HepG2 (cell line): ENCODE results near the gene KIF1B. TPM values are rescaled to one million over a fixed set of nuclear protein-coding genes. Genes with fewer than 3 reads are reported as not detected.
A peak's percentile ranks its signal among the peaks of the same experiment; 100 is the strongest.

ENCODE experiments used
- ARNT ChIP-seq: fragments of 450-650 bp; IDR thresholded peaks from 2 replicates; pipeline ENCODE4 v1.6.1; 2017
- ASH2L ChIP-seq: fragments of 300-600, 200-600 bp; sonication (generic); IDR thresholded peaks from 2 replicates; pipeline ENCODE4 v1.7.0; 2017; ENCODE audit warnings: low read depth, mild to moderate bottlenecking, moderate library complexity, mixed read lengths, low read length; ENCODE audit not compliant: insufficient read length
- CCAR2 ChIP-seq: fragments of 200-400 bp; formaldehyde crosslinking; optimal IDR thresholded peaks from 2 replicates; pipeline ENCODE3; 2018; ENCODE audit warnings: low read depth, mild to moderate bottlenecking, low read length, moderate library complexity
- GATAD2A ChIP-seq: IDR thresholded peaks from 2 replicates; pipeline ENCODE4 v1.6.1; 2016
- GTF3A ChIP-seq: sonication (generic); formaldehyde crosslinking; conservative IDR thresholded peaks from 2 replicates; pipeline ENCODE4 v1.4.0; 2020; ENCODE audit warnings: mild to moderate bottlenecking, missing genetic modification reagents
- KAT2B ChIP-seq: fragments of 150-350 bp; IDR thresholded peaks from 2 replicates; pipeline ENCODE4 v1.6.1; 2014; ENCODE audit warnings: low read depth, low read length, borderline replicate concordance
- KLF9 ChIP-seq: IDR thresholded peaks from 2 replicates; pipeline ENCODE4 v1.6.1; 2016; ENCODE audit warnings: low read depth
- NFYB ChIP-seq: sonication (generic); formaldehyde crosslinking; IDR thresholded peaks from 2 replicates; pipeline ENCODE4 v1.4.0; 2020; ENCODE audit warnings: missing genetic modification reagents
- RFX3 ChIP-seq: IDR thresholded peaks from 2 replicates; pipeline ENCODE4 v1.6.1; 2016; ENCODE audit warnings: missing biosample characterization, missing genetic modification reagents
- TARDBP ChIP-seq: sonication (generic); formaldehyde crosslinking; IDR thresholded peaks from 2 replicates; pipeline ENCODE4 v1.8.0; 2022; ENCODE audit warnings: mild to moderate bottlenecking, missing genetic modification reagents
- TCF7 ChIP-seq: sonication (generic); IDR thresholded peaks from 2 replicates; pipeline ENCODE4 v1.6.1; 2016; ENCODE audit warnings: antibody characterized with exemption, low read depth
- ZMYM2 ChIP-seq: sonication (generic); formaldehyde crosslinking; IDR thresholded peaks from 2 replicates; pipeline ENCODE4 v1.8.0; 2022; ENCODE audit warnings: mild to moderate bottlenecking, missing genetic modification reagents
- ZMYM3 ChIP-seq: sonication (generic); formaldehyde crosslinking; IDR thresholded peaks from 2 replicates; pipeline ENCODE4 v1.5.1; 2020; ENCODE audit warnings: mild to moderate bottlenecking, missing genetic modification reagents
- ZNF136 ChIP-seq: sonication (generic); formaldehyde crosslinking; IDR thresholded peaks from 2 replicates; pipeline ENCODE4 v1.8.1; 2022; ENCODE audit warnings: low read depth, mild to moderate bottlenecking, moderate library complexity, missing genetic modification reagents
- ZNF17 ChIP-seq: sonication (generic); formaldehyde crosslinking; IDR thresholded peaks from 2 replicates; pipeline ENCODE4 v1.5.0; 2020; ENCODE audit warnings: mild to moderate bottlenecking, missing genetic modification reagents
- ZNF260 ChIP-seq: sonication (generic); formaldehyde crosslinking; IDR thresholded peaks from 2 replicates; pipeline ENCODE4 v1.4.0; 2020; ENCODE audit warnings: missing genetic modification reagents, low read depth, mild to moderate bottlenecking, borderline replicate concordance
- polyA plus RNA-seq, 8 experiments: library from polyadenylated mRNA; depleted of rRNA in 3 of 8; stranded (reverse) in 7 of 8; unstranded in 1 of 8; fragments of >200 nt; fragmentation: Illumina TruSeq in 4 of 8; extraction: Trizol in 4 of 8; gene quantifications; 2 replicates each; pipeline versions ENCODE4 v1.2.1 to v1.2.3, GENCODE V29; 2011 to 2016; ENCODE audit warnings: low read depth in 4 of 8, missing spikeins in 1 of 8, mixed read lengths in 1 of 8; ENCODE audit not compliant: insufficient read depth in 1 of 8
- total RNA-seq, 5 experiments: library from RNA; depleted of rRNA; stranded (reverse); fragments of >200 nt; fragmentation: Illumina TruSeq; extraction: Trizol; gene quantifications; 2 replicates each; pipeline ENCODE4 v1.2.3, GENCODE V29; 2016; ENCODE audit warnings: low read depth in 1 of 5
- TF ChIP-seq, protein P1 (sequence below): sonication (generic); formaldehyde crosslinking; IDR thresholded peaks from 2 replicates; pipeline ENCODE4 v1.4.0; 2020; ENCODE audit warnings: missing genetic modification reagents
- TF ChIP-seq, protein P2 (sequence below): IDR thresholded peaks from 2 replicates; pipeline ENCODE4 v1.6.1; 2012; ENCODE audit warnings: inconsistent platforms
- TF ChIP-seq, protein P3 (sequence below): sonication (generic); formaldehyde crosslinking; conservative IDR thresholded peaks from 2 replicates; pipeline ENCODE4 v1.4.0; 2020; ENCODE audit warnings: missing genetic modification reagents
- TF ChIP-seq, protein P4 (sequence below): sonication (generic); formaldehyde crosslinking; IDR thresholded peaks from 2 replicates; pipeline ENCODE4 v1.4.0; 2020; ENCODE audit warnings: missing genetic modification reagents
- TF ChIP-seq, protein P5 (sequence below): sonication (generic); formaldehyde crosslinking; IDR thresholded peaks from 2 replicates; pipeline ENCODE4 v1.4.0; 2020; ENCODE audit warnings: mild to moderate bottlenecking, missing genetic modification reagents, borderline replicate concordance
- TF ChIP-seq, protein P6 (sequence below): sonication (generic); formaldehyde crosslinking; IDR thresholded peaks from 2 replicates; pipeline ENCODE4 v1.5.0; 2020; ENCODE audit warnings: mild to moderate bottlenecking, missing genetic modification reagents, borderline replicate concordance

KIF1B gene
- total and polyA plus RNA-seq, 2 of the 13 experiments (the other 11 are each of a cell fraction or from before 2014, with no cell fraction given) = 26.7 to 32.5 TPM

DNA sequence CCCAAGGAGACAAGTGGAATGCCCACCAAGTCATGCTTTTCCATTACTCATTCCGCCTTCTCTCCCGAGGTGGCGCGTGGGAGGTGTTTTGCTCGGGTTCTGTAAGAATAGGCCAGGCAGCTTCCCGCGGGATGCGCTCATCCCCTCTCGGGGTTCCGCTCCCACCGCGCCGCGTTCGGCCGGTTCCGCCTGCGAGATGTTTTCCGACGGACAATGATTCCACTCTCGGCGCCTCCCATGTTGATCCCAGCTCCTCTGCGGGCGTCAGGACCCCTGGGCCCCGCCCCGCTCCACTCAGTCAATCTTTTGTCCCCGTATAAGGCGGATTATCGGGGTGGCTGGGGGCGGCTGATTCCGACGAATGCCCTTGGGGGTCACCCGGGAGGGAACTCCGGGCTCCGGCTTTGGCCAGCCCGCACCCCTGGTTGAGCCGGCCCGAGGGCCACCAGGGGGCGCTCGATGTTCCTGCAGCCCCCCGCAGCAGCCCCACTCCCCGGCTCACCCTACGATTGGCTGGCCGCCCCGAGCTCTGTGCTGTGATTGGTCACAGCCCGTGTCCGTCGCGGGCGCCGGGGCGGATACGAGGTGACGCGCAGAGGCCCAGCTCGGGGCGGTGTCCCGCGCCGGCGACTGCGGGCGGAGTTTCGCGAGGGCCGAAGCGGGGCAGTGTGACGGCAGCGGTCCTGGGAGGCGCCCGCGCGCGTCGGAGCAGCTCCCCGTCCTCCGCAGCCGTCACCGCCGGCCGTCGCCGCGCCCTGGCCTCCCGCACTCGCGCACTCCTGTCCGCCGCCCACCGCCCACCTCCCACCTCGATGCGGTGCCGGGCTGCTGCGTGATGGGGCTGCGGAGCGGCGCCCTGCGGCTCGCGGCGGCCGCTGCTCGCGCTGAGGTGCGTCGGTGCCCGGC lies at the start of gene KIF1B (continued):
- TF ChIP-seq ZMYM3 (0 out of 2 replicates have a peak, but pooled peaks have one; percentile 26), GATAD2A (peak; percentile 57; the same call in 1 of the 2 replicates), ASH2L (peak; percentile 89), GTF3A (CRISPR knock-in tag) (no peak), ZNF260 (CRISPR knock-in tag) (no peak), ARNT (no peak), ZMYM2 (CRISPR knock-in tag) (peak; percentile 55; the same call in 1 of the 2 replicates), KAT2B (no peak), ZNF136 (CRISPR knock-in tag) (peak; percentile 77; the same call in 1 of the 2 replicates), NFYB (CRISPR knock-in tag) (peak; percentile 99), TARDBP (CRISPR knock-in tag) (peak; percentile 70; the same call in 1 of the 2 replicates), CCAR2 (no peak), RFX3 (CRISPR knock-in tag) (no peak), KLF9 (CRISPR knock-in tag) (no peak), TCF7 (no peak), ZNF17 (CRISPR knock-in tag) (no peak)
- TF ChIP-seq, protein P1, sequence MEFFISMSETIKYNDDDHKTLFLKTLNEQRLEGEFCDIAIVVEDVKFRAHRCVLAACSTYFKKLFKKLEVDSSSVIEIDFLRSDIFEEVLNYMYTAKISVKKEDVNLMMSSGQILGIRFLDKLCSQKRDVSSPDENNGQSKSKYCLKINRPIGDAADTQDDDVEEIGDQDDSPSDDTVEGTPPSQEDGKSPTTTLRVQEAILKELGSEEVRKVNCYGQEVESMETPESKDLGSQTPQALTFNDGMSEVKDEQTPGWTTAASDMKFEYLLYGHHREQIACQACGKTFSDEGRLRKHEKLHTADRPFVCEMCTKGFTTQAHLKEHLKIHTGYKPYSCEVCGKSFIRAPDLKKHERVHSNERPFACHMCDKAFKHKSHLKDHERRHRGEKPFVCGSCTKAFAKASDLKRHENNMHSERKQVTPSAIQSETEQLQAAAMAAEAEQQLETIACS = peak; percentile 52; the same call in 1 of the 2 replicates
- TF ChIP-seq, protein P2, sequence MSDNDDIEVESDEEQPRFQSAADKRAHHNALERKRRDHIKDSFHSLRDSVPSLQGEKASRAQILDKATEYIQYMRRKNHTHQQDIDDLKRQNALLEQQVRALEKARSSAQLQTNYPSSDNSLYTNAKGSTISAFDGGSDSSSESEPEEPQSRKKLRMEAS = peak; percentile 72
- TF ChIP-seq, protein P3, sequence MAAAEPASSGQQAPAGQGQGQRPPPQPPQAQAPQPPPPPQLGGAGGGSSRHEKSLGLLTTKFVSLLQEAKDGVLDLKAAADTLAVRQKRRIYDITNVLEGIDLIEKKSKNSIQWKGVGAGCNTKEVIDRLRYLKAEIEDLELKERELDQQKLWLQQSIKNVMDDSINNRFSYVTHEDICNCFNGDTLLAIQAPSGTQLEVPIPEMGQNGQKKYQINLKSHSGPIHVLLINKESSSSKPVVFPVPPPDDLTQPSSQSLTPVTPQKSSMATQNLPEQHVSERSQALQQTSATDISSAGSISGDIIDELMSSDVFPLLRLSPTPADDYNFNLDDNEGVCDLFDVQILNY (CRISPR knock-in tag) = no peak; the same call in 1 of the 2 replicates
- TF ChIP-seq, protein P4, sequence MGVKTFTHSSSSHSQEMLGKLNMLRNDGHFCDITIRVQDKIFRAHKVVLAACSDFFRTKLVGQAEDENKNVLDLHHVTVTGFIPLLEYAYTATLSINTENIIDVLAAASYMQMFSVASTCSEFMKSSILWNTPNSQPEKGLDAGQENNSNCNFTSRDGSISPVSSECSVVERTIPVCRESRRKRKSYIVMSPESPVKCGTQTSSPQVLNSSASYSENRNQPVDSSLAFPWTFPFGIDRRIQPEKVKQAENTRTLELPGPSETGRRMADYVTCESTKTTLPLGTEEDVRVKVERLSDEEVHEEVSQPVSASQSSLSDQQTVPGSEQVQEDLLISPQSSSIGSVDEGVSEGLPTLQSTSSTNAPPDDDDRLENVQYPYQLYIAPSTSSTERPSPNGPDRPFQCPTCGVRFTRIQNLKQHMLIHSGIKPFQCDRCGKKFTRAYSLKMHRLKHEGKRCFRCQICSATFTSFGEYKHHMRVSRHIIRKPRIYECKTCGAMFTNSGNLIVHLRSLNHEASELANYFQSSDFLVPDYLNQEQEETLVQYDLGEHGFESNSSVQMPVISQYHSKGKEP (CRISPR knock-in tag) = 0 out of 2 replicates have a peak, but pooled peaks have one; percentile 3
- TF ChIP-seq, protein P5, sequence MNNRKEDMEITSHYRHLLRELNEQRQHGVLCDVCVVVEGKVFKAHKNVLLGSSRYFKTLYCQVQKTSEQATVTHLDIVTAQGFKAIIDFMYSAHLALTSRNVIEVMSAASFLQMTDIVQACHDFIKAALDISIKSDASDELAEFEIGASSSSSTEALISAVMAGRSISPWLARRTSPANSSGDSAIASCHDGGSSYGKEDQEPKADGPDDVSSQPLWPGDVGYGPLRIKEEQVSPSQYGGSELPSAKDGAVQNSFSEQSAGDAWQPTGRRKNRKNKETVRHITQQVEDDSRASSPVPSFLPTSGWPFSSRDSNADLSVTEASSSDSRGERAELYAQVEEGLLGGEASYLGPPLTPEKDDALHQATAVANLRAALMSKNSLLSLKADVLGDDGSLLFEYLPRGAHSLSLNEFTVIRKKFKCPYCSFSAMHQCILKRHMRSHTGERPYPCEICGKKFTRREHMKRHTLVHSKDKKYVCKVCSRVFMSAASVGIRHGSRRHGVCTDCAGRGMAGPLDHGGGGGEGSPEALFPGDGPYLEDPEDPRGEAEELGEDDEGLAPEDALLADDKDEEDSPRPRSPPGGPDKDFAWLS (CRISPR knock-in tag) = no peak
- TF ChIP-seq, protein P6, sequence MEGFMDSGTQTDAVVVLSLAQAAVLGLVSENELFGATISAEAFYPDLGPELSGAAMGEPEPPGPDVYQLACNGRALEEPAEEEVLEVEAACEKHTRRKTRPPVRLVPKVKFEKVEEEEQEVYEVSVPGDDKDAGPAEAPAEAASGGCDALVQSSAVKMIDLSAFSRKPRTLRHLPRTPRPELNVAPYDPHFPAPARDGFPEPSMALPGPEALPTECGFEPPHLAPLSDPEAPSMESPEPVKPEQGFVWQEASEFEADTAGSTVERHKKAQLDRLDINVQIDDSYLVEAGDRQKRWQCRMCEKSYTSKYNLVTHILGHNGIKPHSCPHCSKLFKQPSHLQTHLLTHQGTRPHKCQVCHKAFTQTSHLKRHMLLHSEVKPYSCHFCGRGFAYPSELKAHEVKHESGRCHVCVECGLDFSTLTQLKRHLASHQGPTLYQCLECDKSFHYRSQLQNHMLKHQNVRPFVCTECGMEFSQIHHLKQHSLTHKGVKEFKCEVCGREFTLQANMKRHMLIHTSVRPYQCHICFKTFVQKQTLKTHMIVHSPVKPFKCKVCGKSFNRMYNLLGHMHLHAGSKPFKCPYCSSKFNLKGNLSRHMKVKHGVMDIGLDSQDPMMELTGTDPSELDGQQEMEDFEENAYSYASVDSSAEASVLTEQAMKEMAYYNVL (CRISPR knock-in tag) = peak; percentile 77
